Measurements from ENCODE around the gene CAPN2. TPM values are rescaled to one million over a fixed set of nuclear protein-coding genes. Genes with fewer than 3 reads are reported as not detected.
"Not testable (repeated sequence)": the region's sequence is repeated elsewhere in the genome, so short reads cannot be mapped to it uniquely, and the experiment has no call there.

Gene CAPN2
- total RNA-seq, 1 donor, result 340 TPM

DNA sequence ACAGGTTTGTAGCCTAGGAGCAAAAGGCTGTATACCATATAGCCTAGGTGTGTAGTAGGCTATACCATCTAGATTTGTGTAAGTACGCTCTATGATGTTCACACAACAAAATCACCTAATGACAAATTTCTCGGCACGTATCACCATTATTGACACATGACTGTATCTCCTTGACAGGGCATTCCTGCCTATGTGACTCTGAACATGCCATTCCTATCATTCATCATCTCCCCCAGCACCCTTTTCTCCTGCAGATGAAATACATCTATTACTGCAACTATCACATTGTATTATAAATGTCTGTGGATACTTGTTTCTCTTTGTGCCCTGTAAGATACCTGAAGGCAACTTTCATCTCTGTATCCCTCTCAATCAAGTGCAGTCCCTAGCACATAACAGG lies 103.5 kb downstream of the CAPN2 start:
- TF ChIP-seq, protein P1, sequence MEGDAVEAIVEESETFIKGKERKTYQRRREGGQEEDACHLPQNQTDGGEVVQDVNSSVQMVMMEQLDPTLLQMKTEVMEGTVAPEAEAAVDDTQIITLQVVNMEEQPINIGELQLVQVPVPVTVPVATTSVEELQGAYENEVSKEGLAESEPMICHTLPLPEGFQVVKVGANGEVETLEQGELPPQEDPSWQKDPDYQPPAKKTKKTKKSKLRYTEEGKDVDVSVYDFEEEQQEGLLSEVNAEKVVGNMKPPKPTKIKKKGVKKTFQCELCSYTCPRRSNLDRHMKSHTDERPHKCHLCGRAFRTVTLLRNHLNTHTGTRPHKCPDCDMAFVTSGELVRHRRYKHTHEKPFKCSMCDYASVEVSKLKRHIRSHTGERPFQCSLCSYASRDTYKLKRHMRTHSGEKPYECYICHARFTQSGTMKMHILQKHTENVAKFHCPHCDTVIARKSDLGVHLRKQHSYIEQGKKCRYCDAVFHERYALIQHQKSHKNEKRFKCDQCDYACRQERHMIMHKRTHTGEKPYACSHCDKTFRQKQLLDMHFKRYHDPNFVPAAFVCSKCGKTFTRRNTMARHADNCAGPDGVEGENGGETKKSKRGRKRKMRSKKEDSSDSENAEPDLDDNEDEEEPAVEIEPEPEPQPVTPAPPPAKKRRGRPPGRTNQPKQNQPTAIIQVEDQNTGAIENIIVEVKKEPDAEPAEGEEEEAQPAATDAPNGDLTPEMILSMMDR (IDR thresholded peaks at IDR 0.05; ENCODE audit: extremely low read depth, low read depth, low read length), result no peak
- Histone ChIP-seq H3K36me3 (ENCODE audit: insufficient read depth, low read length) (peaks cover 17% of the 10 kb centered on the region), H3K79me2 (ENCODE audit: insufficient read depth, low read length) (peaks cover 46% of the 10 kb centered on the region), H3K27ac (ENCODE audit: low read depth, low read length) (peak overlapping the region; percentile 1), H3K4me2 (ENCODE audit: insufficient read depth, low read length) (peak overlapping the region; percentile 16), H4K20me1 (ENCODE audit: insufficient read depth, low read length) (no peaks in the 10 kb centered on the region), H3K9me3 (ENCODE audit: low read depth, low read length) (no peaks in the 10 kb centered on the region), H3K27me3 (ENCODE audit: insufficient read depth, low read length) (no peaks in the 10 kb centered on the region), H2AFZ (ENCODE audit: low read length) (no peak overlapping the region), H3K4me3 (ENCODE audit: insufficient read depth, low read length) (no peak overlapping the region), H3K4me1 (ENCODE audit: insufficient read depth, low read length) (peaks cover 30% of the 10 kb centered on the region)
- DNase-seq (ENCODE audit: insufficient read length, low spot score, missing footprints), result peak; percentile 54

DNA sequence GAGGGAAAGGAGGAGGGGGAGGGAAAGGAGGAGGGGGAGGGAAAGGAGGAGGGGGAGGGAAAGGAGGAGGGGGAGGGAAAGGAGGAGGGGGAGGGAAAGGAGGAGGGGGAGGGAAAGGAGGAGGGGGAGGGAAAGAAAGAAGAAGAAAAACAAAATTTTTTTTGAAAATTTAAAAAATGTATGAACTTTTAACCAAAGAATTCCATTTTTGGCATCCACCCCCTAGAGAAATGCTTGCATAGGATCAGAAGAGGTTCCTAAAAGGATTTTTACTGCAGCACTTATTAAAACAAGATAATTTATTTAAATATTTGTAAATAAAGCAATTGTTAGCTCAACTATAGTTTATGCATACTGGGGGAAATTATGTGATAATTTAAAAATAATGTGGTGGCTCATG lies 104.9 kb downstream of the CAPN2 start:
- H3K4me2 ChIP-seq (ENCODE audit: insufficient read depth, low read length); H2AFZ ChIP-seq (ENCODE audit: low read length); H4K20me1 ChIP-seq (ENCODE audit: insufficient read depth, low read length); H3K27me3 ChIP-seq (ENCODE audit: insufficient read depth, low read length); H3K27ac ChIP-seq (ENCODE audit: low read depth, low read length); H3K9me3 ChIP-seq (ENCODE audit: low read depth, low read length); DNase-seq (ENCODE audit: insufficient read length, low spot score, missing footprints); H3K4me3 ChIP-seq (ENCODE audit: insufficient read depth, low read length): not testable (repeated sequence)
- peaks cover 32% of the 10 kb centered on the region for H3K4me1 ChIP-seq (ENCODE audit: insufficient read depth, low read length)
- H3K79me2 ChIP-seq (ENCODE audit: insufficient read depth, low read length), result peaks cover 60% of the 10 kb centered on the region
- H3K36me3 ChIP-seq (ENCODE audit: insufficient read depth, low read length), result peaks cover 11% of the 10 kb centered on the region

DNA sequence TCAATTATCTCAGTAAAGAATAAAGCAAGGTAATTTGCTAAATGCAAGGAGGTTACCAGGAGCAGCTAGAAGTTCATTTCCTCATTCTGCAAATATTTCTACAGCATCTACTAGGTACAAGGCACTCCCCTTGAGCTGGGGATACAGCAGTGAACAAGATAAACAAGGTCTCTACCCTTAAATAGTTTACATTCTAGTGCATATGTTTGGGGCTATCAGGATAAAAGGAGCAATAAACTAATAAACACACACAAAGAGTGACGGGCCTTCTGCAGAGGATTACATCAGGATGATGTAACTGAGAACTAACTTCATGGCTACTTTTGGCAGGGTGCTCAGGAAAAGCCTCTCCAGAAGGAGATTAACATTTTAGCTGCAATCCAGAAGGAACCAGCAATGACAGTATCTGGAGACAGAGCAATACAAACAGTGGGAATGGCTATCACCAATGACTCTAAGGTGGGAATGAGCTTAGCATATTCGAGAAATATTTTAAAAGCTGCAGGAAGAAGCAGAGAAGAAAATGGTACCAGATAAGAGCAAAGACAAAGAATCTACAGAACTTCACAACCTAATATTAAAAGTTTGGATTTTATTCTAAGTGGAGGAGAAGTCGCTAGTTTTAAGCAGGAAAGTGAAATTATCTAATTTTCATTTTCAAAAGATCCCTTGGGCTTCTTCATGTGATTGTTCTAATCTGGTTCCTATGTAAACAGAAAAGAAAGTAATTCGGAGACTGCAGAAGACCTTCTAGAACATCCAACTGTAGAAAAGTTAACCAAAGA lies 107.6 kb downstream of the CAPN2 start:
- Histone ChIP-seq H3K4me2 (ENCODE audit: insufficient read depth, low read length) (peak overlapping the region; percentile 42), H3K4me3 (ENCODE audit: insufficient read depth, low read length) (no peak overlapping the region)

DNA sequence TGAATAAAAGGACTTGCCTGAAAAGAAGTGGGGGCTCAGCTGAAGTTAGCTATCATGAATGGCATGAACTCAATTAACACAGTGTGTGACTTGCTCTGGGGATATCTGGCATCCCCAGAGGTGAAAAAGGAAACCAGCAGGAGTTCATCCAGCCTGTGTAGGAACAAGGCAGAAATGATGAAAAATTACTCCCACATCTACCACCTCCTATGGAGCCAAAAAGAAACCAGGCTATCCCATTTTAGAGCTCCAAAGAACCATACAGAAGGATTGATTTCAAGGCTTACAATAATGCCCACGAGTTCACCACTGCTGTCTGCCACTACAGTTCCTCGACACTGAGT lies 108.1 kb downstream of the CAPN2 start:
- Histone ChIP-seq H3K27ac (ENCODE audit: low read depth, low read length) (peak overlapping the region; percentile 62), H3K9me3 (ENCODE audit: low read depth, low read length) (no peaks in the 10 kb centered on the region), H3K36me3 (ENCODE audit: insufficient read depth, low read length) (peaks cover 5% of the 10 kb centered on the region), H2AFZ (ENCODE audit: low read length) (no peak overlapping the region), H3K4me1 (ENCODE audit: insufficient read depth, low read length) (peaks cover 37% of the 10 kb centered on the region), H3K4me2 (ENCODE audit: insufficient read depth, low read length) (peak overlapping the region; percentile 42), H3K27me3 (ENCODE audit: insufficient read depth, low read length) (no peaks in the 10 kb centered on the region), H3K79me2 (ENCODE audit: insufficient read depth, low read length) (peaks cover 70% of the 10 kb centered on the region), H3K4me3 (ENCODE audit: insufficient read depth, low read length) (no peak overlapping the region), H4K20me1 (ENCODE audit: insufficient read depth, low read length) (no peaks in the 10 kb centered on the region)
- TF ChIP-seq, protein P1 (IDR thresholded peaks at IDR 0.05; ENCODE audit: extremely low read depth, low read depth, low read length), result no peak
- peak; percentile 41 for DNase-seq (ENCODE audit: insufficient read length, low spot score, missing footprints)

More for the DNA sequence above, 107.6 kb downstream of the CAPN2 start:
- peaks cover 37% of the 10 kb centered on the region for H3K4me1 ChIP-seq (ENCODE audit: insufficient read depth, low read length)
- peak overlapping the region; percentile 62 for H3K27ac ChIP-seq (ENCODE audit: low read depth, low read length)
- no peaks in the 10 kb centered on the region for H3K9me3 ChIP-seq (ENCODE audit: low read depth, low read length)
- H3K36me3 ChIP-seq (ENCODE audit: insufficient read depth, low read length), result peaks cover 5% of the 10 kb centered on the region
- no peaks in the 10 kb centered on the region for H4K20me1 ChIP-seq (ENCODE audit: insufficient read depth, low read length)
- H2AFZ ChIP-seq (ENCODE audit: low read length), result no peak overlapping the region
- DNase-seq (ENCODE audit: insufficient read length, low spot score, missing footprints), result peak; percentile 51
- peaks cover 70% of the 10 kb centered on the region for H3K79me2 ChIP-seq (ENCODE audit: insufficient read depth, low read length)
- H3K27me3 ChIP-seq (ENCODE audit: insufficient read depth, low read length), result no peaks in the 10 kb centered on the region
- TF ChIP-seq, protein P1 (IDR thresholded peaks at IDR 0.05; ENCODE audit: extremely low read depth, low read depth, low read length), result no peak
